Spleen (tissue), 7 donors: ENCODE data around the gene TSFM.

Experiments used
- POLR2A ChIP-seq, 3 donors: fragments of 450-650 bp; IDR thresholded peaks; one replicate each; pipeline ENCODE4 v1.5.1; 2017; ENCODE audit warnings: antibody characterized with exemption in 3 of 3, mild to moderate bottlenecking in 1 of 3
- POLR2AphosphoS5 ChIP-seq, 3 donors: sonication (generic); formaldehyde crosslinking; IDR thresholded peaks; one replicate each; pipeline ENCODE4 v1.5.1; 2017; ENCODE audit warnings: antibody characterized with exemption in 3 of 3
- TF ChIP-seq, protein P1 (sequence below), 11 experiments: fragments of 200-600 bp in 7 of 11; fragments of 450-650 bp in 4 of 11; sonication (generic) in 4 of 11; IDR thresholded peaks in 8 of 11; conservative IDR thresholded peaks in 3 of 11; 1 replicate in 7 of 11; 2 replicates in 4 of 11; pipeline versions ENCODE4 v1.4.0 to v1.8.0; 2016 to 2021; ENCODE audit warnings: antibody characterized with exemption in 11 of 11, inconsistent platforms in 4 of 11, mild to moderate bottlenecking in 1 of 11
- donor health status: DM: no; HTN: no; CAD: no; lungs with moderate emphysema.
- donor health status: DM: no; HTN: no; CAD: no.
- donor health status: DM: no; HTN: no; CAD: no.

- TF ChIP-seq, protein P1, sequence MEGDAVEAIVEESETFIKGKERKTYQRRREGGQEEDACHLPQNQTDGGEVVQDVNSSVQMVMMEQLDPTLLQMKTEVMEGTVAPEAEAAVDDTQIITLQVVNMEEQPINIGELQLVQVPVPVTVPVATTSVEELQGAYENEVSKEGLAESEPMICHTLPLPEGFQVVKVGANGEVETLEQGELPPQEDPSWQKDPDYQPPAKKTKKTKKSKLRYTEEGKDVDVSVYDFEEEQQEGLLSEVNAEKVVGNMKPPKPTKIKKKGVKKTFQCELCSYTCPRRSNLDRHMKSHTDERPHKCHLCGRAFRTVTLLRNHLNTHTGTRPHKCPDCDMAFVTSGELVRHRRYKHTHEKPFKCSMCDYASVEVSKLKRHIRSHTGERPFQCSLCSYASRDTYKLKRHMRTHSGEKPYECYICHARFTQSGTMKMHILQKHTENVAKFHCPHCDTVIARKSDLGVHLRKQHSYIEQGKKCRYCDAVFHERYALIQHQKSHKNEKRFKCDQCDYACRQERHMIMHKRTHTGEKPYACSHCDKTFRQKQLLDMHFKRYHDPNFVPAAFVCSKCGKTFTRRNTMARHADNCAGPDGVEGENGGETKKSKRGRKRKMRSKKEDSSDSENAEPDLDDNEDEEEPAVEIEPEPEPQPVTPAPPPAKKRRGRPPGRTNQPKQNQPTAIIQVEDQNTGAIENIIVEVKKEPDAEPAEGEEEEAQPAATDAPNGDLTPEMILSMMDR (IDR thresholded peaks at IDR 0.05 in 8 of 11, conservative IDR thresholded peaks at IDR 0.05 in 3 of 11) = no peak
- TF ChIP-seq POLR2A (IDR thresholded peaks at IDR 0.05) (no peak), POLR2AphosphoS5 (IDR thresholded peaks at IDR 0.05) (no peak)
Measured at GRCh38 chr12:57777367-57777766, 5.2 kb upstream of the TSFM start.
